NCI-H1105 (cell line): ENCODE data around the gene PDE3A.
"Not testable (repeated sequence)": the region's sequence is repeated elsewhere in the genome, so short reads cannot be mapped to it uniquely, and the experiment has no call there.

Experiments
- DNase-seq: peaks from one replicate; lab custom pipeline; 2025; lab: John Stamatoyannopoulos, UW

Gene PDE3A

DNA sequence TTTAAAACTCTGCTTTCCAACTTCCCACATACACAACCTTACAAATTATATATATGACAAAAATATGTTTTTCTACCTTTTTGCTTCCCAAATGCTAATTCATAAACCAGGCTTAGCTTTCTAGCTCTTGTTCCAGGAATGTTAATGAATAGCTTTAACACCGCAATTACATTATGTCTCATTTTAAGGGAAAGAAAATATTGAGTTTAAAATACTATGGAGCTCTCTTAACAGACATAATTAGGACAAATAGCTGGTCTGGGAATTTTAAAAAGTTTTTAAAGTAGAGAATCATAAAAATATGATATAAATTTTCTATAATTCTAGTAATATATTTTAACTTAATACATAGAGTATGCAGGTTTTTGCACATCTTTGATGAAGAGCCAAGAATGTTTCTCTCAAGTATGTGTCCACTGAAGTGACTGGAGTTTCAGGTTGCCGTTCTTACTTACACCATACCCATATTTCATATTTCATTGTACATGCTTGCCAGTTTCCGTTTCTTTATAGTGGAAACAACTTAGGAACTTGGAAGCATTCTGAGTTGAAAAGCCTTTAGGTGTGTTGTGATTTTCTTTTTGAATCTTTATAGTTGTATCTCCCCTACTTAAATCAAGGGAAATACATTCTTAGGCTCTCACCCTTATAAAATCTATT is 236.2 kb downstream of the PDE3A start:
- no peak for DNase-seq

DNA sequence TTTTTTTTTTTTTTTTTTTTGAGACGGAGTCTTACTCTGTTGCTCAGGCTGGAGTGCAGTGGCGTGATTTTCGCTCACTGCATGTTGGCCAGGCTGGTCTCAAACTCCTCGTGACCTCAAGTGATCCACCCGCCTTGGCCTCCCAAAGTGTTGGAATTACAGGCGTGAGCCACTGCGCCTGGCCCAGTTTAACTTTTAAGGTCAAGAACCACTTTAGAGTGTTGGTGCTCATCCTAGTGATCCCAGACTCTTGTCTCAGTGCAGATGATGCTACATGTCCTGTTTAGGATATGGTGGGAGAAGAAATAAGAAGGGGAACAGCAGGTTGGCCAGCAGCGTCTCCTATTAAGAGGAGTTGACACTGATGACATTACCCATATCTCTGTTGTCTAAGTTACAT is 246.7 kb downstream of the PDE3A start:
- DNase-seq: not testable (repeated sequence)

DNA sequence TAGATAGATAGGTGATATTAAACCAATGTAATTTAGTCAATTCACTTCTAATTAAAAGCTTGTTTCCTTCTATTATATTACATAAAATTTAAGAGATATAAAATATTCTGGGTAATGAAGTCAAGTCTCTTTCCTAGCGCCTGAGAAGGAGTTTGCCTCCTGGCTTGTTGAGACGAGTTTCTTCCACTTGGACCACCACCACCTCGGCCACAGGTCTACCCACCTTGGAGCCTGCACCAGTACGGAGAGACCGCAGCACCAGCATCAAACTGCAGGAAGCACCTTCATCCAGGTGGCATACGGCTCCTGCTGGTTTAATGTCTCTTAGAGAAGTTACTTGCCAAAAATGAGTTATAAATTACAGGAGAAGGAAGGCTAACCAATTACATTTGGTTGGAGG is 247.8 kb downstream of the PDE3A start:
- no peak for DNase-seq

DNA sequence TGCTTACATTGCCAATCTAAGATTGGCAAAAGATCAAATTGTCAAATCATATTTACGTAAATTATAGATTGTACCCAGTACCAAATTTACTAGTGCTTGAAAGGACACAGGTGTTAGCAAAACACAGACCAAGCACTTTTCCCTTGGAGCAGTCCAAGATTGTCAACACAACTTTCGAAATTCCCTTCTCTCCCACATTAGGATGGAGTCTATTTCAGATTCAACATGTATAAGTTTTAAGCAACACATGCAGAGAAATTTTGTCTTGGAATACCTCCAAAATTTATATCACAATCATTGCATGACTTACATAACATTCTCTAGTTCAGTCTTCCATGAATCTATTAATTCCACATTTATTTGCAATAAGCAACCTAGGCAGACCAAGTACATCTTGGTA is 251.9 kb downstream of the PDE3A start:
- no peak for DNase-seq

DNA sequence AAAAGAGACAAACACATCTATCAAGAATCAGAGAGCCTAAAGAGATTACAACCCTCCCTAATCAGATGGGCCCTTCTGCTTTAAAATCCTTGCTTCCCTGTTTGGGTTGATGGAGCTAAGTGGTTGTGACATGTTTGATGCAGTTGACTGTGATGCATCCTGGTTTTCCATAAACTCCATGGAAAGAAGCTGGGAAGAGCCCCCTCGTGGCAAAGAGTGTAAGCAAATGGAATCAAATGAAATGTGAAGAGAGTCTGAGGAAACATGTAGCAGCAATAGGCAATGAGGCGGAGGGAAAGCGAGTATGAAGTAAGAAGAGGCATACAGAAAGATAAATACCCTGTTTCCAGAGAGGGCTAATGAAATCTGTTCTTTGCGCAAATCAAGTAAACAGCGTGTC is 256.4 kb downstream of the PDE3A start:
- DNase-seq: peak; percentile 7

DNA sequence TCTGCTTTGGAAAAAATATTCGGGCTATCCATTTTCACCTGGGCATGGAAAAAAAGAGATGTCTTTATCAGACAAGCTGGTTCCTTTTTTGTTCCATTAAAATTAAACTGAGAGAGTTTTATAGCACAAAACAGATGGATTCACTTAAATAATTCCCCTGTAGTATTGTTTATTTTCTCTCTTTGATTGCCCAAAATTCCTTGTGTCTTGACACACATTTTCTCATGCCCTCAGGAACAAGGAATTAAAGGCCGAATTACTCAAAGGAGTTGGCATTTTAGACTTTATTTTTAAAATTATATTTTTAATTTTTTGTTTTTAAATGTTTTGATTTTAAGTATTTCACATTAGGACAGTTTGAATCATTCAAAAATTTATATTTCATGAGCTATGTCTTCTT is 257.2 kb downstream of the PDE3A start:
- no peak for DNase-seq

DNA sequence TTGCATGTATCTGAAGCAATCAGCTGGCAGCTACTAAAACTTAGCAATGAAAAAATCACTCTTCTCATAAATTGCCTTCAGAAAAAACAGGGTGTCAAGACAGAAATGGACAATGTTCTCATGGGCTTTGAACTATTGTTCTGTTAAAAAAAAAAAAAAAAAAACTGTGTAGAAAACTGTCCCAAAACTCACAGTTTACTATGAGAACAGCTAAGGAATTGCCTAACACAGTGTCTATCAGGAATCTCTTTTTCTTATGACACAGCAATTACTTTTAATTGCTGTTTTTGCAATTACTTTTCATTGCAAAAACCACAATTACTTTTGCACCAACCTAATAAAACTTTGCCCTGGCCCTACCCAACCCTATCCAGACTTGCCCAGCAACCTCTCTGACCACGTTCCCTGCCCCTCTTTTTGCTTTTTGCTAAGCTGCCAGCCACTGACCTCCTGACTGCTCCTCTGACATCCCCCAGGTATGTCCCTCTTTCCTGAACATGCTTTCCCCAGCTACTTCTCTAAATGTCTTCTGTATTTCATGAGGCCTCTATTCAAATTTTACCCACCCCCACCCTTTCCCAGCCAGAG is 258.8 kb downstream of the PDE3A start:
- DNase-seq: no peak

DNA sequence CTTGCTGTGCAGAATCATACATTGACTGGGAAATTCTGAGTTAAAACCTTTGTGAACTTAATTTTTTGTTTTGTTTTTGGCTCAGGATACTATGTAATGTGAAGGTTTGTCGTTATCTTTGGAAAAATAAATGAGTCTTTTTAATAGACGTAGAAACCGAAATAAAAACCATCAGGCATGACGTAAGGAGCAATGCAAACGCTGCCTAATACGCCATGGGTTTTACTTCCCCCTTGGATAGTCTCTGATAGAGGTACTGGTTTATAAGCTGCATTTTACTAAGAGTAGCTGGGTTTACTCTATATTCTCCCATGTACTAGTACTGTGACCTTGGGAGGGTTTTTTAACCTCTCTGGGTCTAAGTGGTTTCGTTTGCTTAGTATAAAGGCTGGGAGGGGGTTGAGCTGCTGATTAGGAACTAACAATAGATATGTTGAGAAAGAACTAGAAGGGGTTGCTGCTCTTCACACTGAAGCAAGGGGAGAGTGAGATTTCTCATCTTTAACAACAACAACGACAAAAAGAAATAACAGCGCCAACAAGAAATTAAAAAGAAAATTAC is 260.0 kb downstream of the PDE3A start:
- DNase-seq: no peak

DNA sequence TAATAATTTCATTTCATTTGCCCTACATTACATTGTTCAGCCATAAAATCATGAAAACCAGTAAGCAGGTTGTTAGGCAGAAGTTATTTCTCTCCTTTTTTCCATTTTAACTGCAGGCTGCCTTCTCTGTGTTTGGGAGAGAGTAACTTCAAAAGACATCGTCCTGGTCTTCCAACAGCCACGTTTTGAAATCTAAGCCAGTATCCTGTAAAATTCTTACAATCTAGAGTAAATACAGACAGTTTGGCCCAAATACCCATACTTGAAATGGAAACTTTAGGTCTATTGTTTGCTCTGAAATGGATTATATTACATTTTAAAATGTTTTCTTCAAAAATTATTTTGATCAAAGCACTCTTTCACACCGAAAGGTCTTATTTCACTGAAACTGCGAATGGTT is 260.7 kb downstream of the PDE3A start:
- no peak for DNase-seq

DNA sequence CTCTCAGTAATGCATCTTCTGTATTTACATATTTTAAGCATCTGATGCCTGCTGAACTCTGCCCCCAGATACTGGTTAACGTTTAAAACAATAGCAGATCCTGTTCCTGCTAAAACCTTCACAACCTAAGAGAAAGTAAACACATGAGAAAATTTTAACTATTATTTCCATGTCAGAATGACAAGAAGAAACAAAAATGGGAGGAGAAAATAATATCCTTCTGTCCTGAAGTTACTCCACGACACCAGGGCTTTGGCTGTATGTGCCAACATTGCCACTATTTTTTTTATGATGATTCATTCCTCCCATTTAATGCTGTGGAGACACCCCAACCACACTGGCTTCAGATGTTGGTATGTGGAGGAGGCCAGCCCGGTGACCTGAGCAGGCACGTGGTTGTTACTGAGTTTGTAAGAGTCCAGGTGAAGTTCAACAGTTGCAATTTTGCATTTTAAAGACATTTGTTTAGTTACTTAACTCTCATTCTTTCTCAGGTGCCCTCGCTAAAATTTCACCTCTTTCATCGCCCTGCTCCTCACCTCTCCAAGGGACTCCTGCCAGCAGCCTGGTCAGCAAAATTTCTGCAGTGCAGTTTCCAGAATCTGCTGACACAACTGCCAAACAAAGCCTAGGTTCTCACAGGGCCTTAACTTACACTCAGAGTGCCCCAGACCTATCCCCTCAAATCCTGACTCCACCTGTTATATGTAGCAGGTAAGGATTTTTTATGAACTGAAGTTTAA is 261.2 kb downstream of the PDE3A start:
- no peak for DNase-seq

DNA sequence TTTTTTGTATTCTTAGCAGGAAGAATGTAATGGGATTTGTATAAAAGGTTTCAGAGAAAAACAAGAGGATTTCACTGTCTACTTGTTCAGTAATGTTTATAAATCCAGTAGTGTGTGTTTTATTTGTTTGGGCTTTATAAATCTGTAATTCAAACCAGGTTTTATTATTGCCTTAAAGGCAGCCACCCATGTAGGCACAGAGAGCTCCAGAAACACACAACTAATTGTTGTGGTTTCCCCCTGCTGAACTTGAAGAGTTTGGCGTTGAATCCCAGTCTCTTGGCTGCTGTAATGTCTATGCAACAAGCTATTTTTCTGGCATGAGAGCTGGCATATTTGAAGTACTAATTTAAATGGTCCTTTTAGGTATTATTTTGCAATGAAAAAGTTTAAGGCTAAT is 263.4 kb downstream of the PDE3A start:
- DNase-seq: no peak

DNA sequence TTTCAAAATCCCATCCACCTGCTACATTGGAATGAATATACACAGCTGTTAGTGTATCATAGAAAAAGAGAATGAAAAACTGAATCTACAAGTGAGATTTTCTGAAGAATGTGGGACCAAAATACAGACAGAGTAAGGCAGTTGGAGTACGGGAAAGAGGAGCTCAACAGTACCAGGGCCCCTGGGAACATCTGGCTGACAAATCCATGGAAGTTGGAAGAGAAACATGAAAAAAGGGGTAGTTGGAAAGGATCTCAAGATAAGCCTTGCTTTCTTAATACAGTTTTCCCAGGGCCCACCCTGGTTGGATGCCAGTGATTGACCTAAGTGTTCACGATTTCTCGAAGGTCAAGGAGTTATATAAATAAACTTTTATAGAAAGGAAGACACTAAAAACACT is 272.8 kb downstream of the PDE3A start:
- DNase-seq: no peak

DNA sequence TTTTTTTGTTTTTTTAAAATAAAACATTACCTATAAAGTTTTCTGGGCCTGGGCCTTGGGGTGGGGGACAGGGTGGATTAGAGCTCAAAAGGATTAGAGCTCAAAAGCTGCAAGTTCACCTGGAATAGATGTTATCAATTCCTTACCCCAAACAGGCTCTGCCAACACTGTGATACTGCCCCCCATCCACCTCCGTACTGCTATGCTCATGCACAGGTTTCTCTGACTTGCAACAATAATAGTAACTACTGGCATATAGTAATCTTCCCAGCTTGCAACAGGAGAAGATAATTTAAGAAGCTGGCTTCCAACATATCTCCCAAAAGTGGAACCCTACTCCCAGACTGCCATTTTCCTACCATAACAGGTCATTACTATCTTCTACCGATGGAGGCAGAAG is 275.5 kb downstream of the PDE3A start:
- DNase-seq: no peak

DNA sequence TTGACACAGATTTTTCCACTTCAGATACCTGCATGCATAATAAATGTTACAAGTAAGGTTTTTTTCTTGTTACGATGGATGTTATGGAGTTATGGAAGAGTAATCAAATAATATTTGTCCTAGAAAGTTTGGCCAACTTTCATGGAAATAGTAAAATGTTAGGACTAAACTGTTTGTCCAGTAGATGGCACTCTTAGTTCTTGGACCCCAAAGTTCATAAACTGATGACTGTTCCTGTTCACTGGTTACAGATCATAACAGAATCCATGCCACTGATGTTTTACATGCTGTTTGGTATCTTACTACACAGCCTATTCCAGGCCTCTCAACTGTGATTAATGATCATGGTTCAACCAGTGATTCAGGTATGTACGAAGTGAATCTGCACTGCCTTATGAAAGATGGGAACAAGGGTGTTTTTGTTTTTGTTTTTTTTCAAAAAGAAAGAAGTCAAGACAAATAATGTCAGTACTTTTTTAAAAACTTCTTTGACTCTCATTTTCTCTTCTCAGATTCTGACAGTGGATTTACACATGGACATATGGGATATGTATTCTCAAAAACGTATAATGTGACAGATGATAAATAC is 278.0 kb downstream of the PDE3A start:
- peak; percentile 54 for DNase-seq

DNA sequence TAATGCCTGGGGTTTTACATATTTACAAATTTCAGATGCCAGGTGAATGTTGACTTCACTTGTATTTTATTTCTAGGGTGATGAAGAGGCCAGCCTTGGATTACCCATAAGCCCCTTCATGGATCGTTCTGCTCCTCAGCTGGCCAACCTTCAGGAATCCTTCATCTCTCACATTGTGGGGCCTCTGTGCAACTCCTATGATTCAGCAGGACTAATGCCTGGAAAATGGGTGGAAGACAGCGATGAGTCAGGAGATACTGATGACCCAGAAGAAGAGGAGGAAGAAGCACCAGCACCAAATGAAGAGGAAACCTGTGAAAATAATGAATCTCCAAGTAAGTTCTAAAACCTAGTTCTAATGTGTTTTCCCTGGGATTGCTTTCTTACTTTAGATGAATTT is 285.5 kb downstream of the PDE3A start:
- no peak for DNase-seq

DNA sequence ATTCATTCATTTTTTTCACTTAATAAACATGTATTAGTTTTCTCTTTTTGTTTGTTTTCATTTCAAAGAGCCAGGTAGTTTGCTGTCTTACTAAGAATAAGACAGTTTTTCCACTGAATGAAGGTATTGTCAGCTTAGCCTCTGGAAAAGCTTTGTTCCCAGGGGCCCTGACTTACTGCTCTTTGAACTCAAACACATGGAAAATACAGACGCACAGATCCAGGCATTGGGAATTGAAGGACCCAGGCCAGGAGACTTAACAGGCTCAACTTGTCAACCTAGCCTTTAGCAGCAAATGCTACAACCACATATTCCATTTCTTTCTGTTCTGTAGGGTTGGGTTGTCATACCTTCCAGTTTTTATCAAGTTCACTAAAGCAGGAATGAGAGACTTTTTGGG is 288.3 kb downstream of the PDE3A start:
- DNase-seq: no peak

DNA sequence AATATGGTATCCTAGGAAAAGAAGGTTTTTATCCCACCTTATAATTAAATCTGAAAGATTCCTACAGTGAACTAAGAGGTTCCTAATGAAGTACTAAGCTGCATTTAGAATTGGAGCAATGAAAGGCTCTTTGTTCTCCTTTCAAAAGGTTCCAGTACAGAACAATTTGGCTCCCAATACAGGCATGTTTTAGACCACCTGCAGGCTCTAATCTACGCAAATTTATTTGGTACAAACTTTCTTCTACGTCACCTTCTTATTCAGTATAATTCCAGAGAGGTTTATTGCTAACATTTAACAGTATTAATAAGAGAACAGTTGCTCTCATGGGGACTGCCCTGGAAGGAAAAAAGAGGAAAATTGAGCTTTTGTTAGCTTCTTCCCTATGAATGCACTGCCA is 289.2 kb downstream of the PDE3A start:
- DNase-seq: no peak

DNA sequence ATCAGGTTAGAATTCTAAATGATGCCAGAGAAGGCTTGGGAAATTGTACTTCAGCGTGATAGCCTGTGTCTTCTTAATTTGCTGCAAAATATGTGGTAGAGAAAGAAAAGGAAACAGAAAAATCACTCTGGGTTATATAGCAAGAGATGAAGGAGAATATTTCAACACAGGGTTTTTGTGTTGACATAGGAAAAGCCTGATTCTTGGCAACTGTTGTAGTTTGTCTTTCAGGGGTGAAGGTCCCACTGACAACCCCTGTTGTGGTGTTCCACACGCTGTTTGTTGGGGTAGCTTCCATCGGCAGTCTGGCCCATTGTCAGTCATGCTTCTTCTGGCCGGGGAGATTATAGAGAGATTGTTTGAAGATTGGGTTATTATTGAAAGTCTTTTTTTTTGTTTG is 313.0 kb downstream of the PDE3A start:
- no peak for DNase-seq

DNA sequence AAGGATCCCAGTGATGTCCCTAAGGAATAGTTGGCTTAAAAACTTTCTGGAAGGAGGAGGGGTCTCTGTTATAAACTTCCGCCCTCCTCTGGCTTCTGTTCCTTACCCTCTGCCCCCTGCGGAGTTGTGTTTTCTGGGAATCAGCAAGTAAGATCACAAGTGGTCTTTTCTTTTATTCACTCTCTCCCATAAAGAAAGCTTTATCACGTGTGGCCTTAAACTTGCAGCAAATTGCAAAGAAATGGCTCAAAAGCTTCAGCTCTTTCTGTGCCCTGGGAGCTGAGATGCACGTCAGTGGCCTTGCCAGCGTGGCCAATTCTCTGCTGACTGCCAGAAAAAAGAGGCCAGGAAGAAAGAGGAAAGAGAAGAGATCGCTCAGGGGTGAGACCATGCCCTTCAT is 326.9 kb downstream of the PDE3A start, which contains the start of gene SLCO1C1:
Gene SLCO1C1 (plus strand): TSS at position 101 of the 400 bp plus-strand sequence. CDS start 4,245 bp downstream, outside the sequence.
- DNase-seq: no peak

DNA sequence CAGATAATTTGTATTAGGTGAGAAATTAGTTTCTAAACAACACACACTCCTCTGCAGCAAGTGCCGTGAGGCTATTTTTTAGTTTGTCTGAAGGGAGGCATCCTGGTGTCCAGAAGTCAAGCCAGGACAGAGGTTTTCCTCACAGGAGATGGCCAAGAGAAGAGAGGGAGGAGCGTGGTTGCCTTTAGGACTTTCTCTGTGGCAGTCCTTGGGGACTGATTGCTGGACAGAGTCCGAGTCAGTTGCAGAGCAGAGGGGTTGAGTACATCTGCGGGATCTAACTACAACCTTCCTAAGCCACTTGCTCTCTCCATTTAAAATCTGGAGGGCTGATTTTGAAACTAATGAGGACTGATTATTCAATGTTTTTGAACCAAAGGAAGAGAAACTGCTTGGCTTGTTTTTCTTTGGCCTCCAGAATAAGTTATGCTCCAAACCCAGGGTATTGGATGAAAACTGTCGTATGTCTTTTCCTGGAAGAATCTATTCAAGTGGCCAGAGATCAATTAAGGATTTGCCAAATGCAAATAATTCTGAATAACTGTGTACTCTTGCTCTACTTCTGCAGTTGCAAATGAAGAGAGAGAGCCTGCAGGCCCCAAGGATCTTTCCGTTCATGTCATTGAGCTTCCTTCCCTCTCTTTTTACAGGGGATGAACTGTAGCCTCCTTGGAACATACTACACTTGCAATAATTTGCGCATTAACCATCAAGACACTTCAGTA is 328.0 kb downstream of the PDE3A start:
- DNase-seq: no peak

DNA sequence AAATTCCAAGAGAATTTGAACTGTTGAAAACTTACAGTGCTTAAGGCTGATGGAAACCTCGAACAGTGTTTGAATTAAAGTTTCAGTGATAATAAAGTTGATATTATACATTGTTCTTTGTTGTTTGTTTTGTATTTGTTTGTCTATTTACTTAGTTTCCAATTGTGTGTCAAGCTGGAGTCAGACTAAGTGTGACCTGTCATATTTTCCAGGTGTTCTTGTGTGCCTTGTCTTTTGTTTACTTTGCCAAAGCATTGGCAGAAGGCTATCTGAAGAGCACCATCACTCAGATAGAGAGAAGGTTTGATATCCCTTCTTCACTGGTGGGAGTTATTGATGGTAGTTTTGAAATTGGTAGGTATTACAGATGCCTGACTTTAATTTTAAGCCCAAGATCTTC is 332.8 kb downstream of the PDE3A start:
- DNase-seq: no peak

DNA sequence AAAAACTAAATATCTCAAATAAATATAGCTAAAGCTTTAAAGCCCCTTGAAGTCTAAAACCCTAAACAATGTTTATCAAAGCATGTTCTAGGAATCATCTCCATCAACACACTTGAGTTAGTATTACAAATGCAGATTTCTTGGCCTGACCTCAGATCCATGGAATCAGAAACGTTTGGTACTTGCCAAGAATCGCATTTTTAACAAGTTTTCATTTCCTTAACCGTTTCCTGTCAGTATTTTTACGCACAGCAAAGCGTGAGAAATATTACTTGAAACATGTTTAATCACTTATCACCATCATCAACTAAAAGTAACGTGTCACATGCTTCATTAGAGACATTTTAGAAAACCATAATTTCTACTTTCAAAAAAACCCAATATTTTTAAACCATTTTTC is 336.5 kb downstream of the PDE3A start:
- no peak for DNase-seq
